ENCODE measurements around the gene CT45A8.
"Not testable (repeated sequence)": the region's sequence is repeated elsewhere in the genome, so short reads cannot be mapped to it uniquely, and the experiment has no call there.

DNA sequence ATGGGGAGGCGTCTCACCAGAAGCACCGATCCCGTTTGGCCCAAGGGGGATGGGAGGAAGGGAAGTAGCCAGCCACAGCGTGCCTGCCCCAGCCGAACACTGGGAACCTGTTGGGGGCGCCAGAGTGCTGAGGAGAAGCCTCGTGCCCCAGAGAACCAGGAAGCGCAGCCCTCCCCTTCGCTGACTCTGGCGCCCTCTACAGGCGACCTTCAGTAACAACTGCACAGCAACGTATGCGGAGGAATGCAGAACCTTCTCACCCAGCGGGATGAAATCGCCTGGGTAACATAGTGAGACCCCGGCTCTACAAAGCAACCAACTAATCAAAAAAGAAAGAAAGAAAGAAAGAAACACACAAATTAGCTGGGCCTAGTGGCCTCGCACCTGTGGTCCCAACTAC lies 17.2 kb downstream of the CT45A8 start, which contains the start of gene CT45A7:
- not testable (repeated sequence) for TF ChIP-seq FOXM1 (IDR thresholded peaks at IDR 0.05; ENCODE audit: borderline replicate concordance, low read depth); TAF1 (IDR thresholded peaks at IDR 0.05; ENCODE audit: low read depth)
